Activated CD4-positive, alpha-beta T cell treated with anti-CD3 and anti-CD28 coated beads for 4 hours (primary cell): ENCODE data around the gene ASCC2.
A peak's percentile ranks its signal among the peaks of the same experiment; 100 is the strongest.
"Not testable (repeated sequence)": the region's sequence is repeated elsewhere in the genome, so short reads cannot be mapped to it uniquely, and the experiment has no call there.

Source experiments
- DNase-seq, 2 donors: peaks; one replicate each; pipeline ENCODE4 v3.0.0-alpha.2; 2020

ASCC2 gene

GRCh38 chr22:29837741-29838598, at the start of gene ASCC2:
Gene ASCC2, minus strand, starts transcription at chr22:29838274. Its CDS starts 5,949 bp downstream, at chr22:29832325.
- DNase-seq, result peak; percentile 99

- no peak for DNase-seq
These were observed 49.3 kb upstream of the ASCC2 start for GRCh38 chr22:29887358-29887757.

- no peak for DNase-seq
These were observed 48.5 kb upstream of the ASCC2 start for GRCh38 chr22:29886596-29886995.

GRCh38 chr22:29885610-29886009, 47.5 kb upstream of the ASCC2 start:
- no peak for DNase-seq

- no peak for DNase-seq
These were observed 45.7 kb upstream of the ASCC2 start for GRCh38 chr22:29883775-29884097.

- peak; percentile 91 to 92 for DNase-seq
These were observed 45.1 kb upstream of the ASCC2 start, which contains the start of gene MTMR3 for GRCh38 chr22:29883045-29883774. Gene MTMR3, plus strand, starts transcription at chr22:29883174. Its CDS starts 87,886 bp downstream, at chr22:29971060.

GRCh38 chr22:29882716-29883044, 44.6 kb upstream of the ASCC2 start:
- DNase-seq, result no peak

- no peak for DNase-seq
These were observed 41.7 kb upstream of the ASCC2 start for GRCh38 chr22:29879753-29880152.

GRCh38 chr22:29877620-29878019, 39.5 kb upstream of the ASCC2 start:
- DNase-seq, result no peak

GRCh38 chr22:29873943-29874342, 35.9 kb upstream of the ASCC2 start:
- no peak for DNase-seq

GRCh38 chr22:29872989-29873388, 34.9 kb upstream of the ASCC2 start:
- no peak for DNase-seq

- DNase-seq, result no peak
These were observed 34.2 kb upstream of the ASCC2 start for GRCh38 chr22:29872144-29872893.

GRCh38 chr22:29871684-29872083, 33.6 kb upstream of the ASCC2 start:
- DNase-seq, result no peak

- DNase-seq, result no peak
These were observed 32.5 kb upstream of the ASCC2 start for GRCh38 chr22:29870574-29870973.

- DNase-seq, result no peak
These were observed 29.8 kb upstream of the ASCC2 start for GRCh38 chr22:29867851-29868250.

GRCh38 chr22:29867260-29867659, 29.2 kb upstream of the ASCC2 start:
- DNase-seq, result no peak

GRCh38 chr22:29865572-29865971, 27.5 kb upstream of the ASCC2 start:
- DNase-seq, result not testable (repeated sequence)

- DNase-seq, result no peak
These were observed 23.7 kb upstream of the ASCC2 start for GRCh38 chr22:29861672-29862297.

- no peak for DNase-seq
These were observed 22.1 kb upstream of the ASCC2 start for GRCh38 chr22:29860006-29860766.

- not testable (repeated sequence) for DNase-seq
These were observed 21.0 kb upstream of the ASCC2 start for GRCh38 chr22:29859030-29859429.

- no peak for DNase-seq
These were observed 18.4 kb upstream of the ASCC2 start for GRCh38 chr22:29856496-29856895.

- no peak for DNase-seq
These were observed 17.6 kb upstream of the ASCC2 start for GRCh38 chr22:29855611-29856181.
